CD4-positive, alpha-beta T cell treated with Interleukin-21 for 1 hour (primary cell): ENCODE data around the gene TMEM232.
A peak's percentile ranks its signal among the peaks of the same experiment; 100 is the strongest.
"Not testable (repeated sequence)": the region's sequence is repeated elsewhere in the genome, so short reads cannot be mapped to it uniquely, and the experiment has no call there.

Experiments
- DNase-seq: peaks from one replicate; pipeline ENCODE4 v3.0.0-alpha.2; 2020

Gene TMEM232

DNA sequence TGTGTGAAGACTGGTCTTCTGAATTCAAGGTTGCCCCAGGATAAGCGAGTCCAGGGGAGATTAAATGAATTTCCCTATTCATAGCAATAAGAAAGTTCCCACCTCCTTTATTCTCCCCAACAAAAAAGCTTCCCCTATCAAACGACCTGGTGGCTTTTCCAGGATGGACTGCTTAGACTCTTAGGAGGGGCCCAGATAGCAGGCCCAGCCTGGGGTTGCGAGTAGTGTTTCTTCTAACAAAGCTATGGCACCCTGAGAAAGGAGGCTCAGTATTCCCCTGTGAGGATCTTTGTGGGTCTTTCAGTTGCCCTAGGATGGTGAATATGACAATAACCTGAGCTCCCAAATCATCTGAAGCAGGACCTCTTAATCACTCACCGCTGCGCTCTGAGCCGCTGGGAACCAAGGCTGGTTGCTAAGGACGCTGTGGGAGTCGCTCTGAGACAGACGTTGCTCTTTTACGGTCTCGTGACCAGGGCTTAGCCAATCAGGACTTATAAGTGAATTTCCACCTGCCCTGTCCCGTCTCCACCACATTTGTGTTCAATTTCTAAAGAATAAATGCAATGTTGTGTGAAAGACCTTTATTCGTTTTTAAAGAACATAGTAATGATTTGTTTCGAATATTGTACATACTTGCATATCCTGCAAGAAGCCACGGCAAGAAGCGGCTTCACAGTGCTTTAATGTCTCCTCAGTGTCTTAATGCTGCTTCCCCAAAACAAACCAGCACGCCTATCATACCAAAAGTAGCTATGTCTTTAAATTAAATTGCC, at the start of gene TMEM232:
TMEM232 (minus strand) TSS at position 423 of the 776 bp plus-strand sequence. CDS start 59,319 bp downstream, outside the sequence.
- peak; percentile 83 for DNase-seq

- no peak for DNase-seq
Measured at GRCh38 chr5:110770286-110770685, 43.8 kb upstream of the TMEM232 start.

- no peak for DNase-seq
Measured at GRCh38 chr5:110769000-110769681, 42.7 kb upstream of the TMEM232 start.

- DNase-seq = no peak
Measured at GRCh38 chr5:110768138-110768860, 41.8 kb upstream of the TMEM232 start.

DNA sequence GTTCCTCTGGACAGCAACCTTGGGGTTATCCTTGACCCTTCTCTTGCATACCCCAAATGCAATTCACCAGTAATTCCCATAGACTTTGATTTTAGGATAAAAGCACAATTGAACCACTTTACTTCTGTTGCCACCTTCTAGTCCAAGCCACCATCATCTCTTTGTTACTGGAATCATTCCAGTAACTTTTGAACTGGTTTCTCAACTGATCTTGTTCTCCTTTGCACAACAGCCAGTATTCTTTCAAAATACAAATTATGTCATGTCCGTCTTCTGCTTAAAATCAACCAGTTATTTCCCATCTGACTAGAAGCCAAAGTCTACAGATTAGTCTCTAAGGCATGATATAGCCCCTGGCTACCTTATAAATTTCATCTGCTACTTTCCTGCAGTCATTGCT, 33.7 kb upstream of the TMEM232 start:
- no peak for DNase-seq

- peak; percentile 58 for DNase-seq
Measured at GRCh38 chr5:110757118-110757729, 30.8 kb upstream of the TMEM232 start.

DNA sequence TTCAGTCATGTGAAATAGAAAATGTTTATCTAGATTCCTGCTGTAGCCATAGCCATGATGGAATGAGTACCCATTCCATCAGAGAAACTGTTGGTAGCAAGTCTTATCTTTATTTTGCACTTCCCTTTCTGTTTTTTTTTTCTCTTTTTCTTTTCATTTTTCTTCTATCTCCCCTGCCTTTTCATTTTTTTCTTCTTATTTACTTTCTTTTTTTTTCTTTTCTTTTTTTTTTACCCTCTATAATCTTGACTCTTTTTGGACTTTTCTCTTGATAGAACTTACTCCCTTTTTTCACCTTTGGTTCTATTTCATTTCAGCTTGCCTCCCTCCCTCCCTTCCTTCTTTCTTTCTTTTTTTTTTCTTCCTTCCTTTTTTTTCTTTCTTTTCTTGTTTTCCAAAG, 27.7 kb upstream of the TMEM232 start:
- no peak for DNase-seq

DNA sequence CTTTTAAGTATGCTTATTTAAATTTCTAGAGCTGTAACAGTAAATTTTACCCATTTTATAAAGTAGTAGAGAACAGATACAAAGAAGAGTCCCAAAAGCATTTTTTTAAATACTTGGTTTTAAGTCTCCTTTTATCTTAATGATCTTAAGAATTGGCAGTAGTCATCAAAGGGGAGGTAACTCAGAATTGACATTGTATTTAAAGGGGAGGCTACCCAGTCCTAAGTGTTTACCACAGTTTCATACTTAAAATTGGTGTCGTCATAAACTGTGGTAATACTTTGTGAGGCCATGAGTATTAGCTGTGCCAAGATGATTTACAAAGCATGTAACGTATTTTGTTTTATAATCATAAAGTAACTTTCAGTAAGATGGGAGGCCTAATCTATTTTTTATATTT, 27.1 kb upstream of the TMEM232 start:
- peak; percentile 32 for DNase-seq

- DNase-seq = peak; percentile 15
Measured at GRCh38 chr5:110752953-110753352, 26.5 kb upstream of the TMEM232 start.

DNA sequence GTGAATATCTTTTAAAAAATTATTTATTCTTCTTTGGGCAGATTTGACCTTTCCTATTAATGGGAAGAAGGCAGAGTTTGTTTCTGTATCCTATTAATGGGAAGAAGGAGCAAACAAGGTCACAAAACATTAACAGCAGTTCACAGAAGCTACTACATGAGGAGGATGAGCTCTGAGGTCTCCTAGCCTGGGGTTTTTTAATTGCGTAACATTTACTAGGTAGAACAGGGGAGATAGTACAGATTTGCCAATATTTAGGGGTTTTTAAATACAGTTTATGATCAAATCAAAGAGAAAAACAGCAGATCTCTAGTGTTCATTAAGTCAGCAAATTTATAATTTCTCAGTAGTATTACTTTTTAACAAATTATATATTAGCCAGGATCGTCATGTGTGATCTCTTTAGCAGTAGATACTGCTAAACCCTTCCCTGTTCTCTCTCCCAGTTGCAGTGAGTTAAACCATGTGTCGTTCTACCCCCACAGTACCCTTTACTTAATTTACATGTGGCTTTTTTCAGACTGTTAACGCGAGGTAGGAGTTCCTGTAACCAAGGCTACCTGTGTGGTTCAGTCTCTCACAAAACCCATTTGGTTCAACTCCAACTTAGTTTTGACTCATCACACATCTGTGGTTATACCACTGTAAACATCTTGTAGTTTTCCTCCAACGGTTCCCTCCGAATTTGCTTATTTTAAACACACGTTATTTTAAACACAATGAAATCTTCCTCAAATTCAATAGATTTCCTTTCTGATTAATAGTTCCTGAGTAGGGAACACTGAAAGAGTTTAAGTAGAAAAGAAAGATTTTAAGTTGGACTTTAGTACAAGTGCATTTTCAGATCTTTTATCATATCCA, 25.7 kb upstream of the TMEM232 start:
- DNase-seq = peak; percentile 63

GRCh38 chr5:110738812-110739651, 12.6 kb upstream of the TMEM232 start, which contains the start of gene SLC25A46:
TSS of gene SLC25A46 (plus strand) at chr5:110739007. CDS start at chr5:110739120, 113 bp downstream.
- peak; percentile 91 for DNase-seq

DNA sequence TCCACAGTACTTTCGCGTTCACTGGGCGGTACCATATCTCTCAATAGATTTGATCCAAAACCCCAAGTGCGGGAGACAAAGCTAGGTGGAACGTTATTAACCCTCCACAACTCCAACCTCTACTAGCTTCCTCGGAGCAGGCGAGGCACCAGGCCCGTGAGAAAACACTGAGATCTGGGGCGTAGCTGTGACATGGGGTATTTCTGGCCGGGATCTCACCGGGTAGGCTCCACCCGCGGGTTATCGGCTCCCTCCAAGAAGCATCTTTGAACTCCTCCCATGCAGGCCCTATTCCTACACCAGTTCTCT, 12.0 kb upstream of the TMEM232 start:
- no peak for DNase-seq

- DNase-seq = no peak
Measured at GRCh38 chr5:110736753-110737152, 10.3 kb upstream of the TMEM232 start.

GRCh38 chr5:110735556-110735955, 9.1 kb upstream of the TMEM232 start:
- DNase-seq = no peak

GRCh38 chr5:110734101-110734500, 7.6 kb upstream of the TMEM232 start:
- no peak for DNase-seq

- DNase-seq = not testable (repeated sequence)
Measured at GRCh38 chr5:110731499-110731898, 5.0 kb upstream of the TMEM232 start.

DNA sequence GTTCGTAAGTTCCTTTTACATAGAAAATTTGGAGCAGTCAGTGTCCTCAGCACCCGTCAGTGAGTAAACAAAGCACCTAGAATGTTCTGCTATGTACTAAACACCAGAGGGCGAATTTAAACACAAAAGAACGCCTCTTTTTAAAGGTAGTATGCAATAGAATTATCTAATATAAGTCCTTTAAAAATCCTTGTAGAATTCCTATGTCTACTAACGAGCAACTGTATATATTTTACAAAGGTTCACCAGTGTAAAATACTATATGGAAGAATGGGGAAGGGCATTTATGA, 499 bp upstream of the TMEM232 start:
- peak; percentile 23 for DNase-seq

- DNase-seq = no peak
Measured at GRCh38 chr5:110718311-110718710, 8.2 kb downstream of the TMEM232 start.

DNA sequence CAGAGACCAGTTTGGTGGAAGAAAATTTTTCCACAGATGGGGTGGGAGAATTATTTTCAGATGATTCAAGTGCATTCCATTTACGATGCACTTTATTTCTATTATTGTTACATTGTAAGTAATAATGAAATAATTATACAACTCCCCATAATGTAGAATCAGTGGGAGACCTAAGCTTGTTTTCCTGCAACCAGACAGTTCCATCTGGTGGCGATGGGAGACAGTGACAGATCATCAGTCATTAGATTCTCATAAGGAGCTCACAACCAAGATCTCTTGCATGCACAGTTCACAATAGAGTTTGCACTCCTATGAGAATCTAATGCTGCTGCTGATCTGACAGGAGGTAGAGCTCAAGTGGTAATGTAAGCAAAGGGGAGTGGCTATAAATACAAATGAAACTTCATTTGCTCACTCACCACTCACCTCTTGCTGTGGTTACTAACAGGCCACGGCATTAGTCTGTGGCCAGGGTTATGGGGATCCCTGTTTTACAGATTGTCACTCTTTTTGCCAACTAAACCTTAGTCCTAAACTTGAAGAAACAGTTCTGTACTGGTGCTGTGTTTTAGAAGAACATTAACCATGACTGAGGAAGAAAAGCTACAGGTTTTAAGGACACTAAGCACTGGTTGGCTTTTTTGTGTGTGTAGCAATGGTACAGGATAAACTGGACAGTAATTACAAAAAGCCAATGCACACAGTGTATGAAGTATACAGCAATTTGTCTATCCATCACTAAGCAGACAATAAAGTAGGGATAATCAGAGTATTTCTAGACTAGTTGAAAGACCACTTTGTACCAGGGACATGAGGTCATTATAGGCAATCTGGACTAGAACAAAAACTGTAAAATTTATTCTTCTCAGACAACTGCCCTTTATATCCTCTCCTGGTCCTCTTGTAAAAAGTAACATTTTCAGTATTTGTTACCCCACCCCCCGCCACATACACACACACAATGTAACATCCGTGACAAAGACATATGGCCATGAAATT, 9.9 kb downstream of the TMEM232 start:
- DNase-seq = no peak

DNA sequence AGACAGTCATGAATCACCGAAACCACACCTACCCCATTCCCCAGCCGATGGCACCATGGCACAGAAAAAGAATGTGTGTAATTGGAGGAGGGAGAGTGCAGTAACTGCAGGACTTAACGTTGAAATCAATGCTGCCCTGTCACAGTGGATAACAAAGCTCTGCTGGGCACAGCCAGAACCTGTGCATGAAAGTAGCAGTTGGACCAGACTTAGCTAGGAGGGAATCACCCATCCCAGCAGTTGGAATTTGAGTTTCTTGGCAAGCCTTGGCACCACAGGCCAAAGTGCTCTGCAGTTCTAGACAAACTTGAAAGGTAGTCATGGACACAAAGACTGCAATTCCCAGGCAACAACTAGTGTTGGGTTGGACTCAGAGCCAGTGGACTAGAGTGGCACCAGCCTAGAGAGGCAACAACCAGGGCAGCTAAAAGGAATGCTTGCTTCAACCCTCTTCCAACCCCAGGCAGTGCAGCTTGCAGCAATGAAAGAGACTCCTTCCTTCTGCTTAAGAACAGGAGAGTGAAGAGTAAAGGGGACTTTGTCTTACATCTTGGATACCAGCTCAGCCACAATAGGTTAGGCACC, 19.1 kb downstream of the TMEM232 start:
- DNase-seq = no peak
